Epithelial cell of esophagus (primary cell): Measurements from ENCODE around the gene SEL1L3.

Experiments used
- DNase-seq: peaks from one replicate; pipeline ENCODE4 v3.0.0; 2010; ENCODE audit warnings: low read depth
- H3K4me3 ChIP-seq: 2 replicates; pipeline ENCODE4 v1.5.1; 2011; ENCODE audit warnings: mild to moderate bottlenecking, low read length, control low read depth
- CTCF ChIP-seq: IDR thresholded peaks from 2 replicates; pipeline ENCODE4 v1.5.1; 2011; ENCODE audit warnings: low read depth, mild to moderate bottlenecking, low read length, control low read depth, inconsistent platforms; ENCODE audit not compliant: insufficient read depth; ENCODE audit errors: missing control alignments

The SEL1L3 gene

GRCh38 chr4:25712611-25713010, 150.2 kb downstream of the SEL1L3 start:
- TF ChIP-seq CTCF: no peak
- no peak for DNase-seq
- H3K4me3 ChIP-seq: no peak overlapping the region

- TF ChIP-seq CTCF: no peak
- H3K4me3 ChIP-seq: no peak overlapping the region
- no peak for DNase-seq
These were observed 152.2 kb downstream of the SEL1L3 start for GRCh38 chr4:25710637-25711036.

- H3K4me3 ChIP-seq: no peak overlapping the region
- DNase-seq: no peak
- no peak for TF ChIP-seq CTCF
These were observed 158.3 kb downstream of the SEL1L3 start for GRCh38 chr4:25704516-25704915.

GRCh38 chr4:25703731-25704388, 158.9 kb downstream of the SEL1L3 start:
- DNase-seq: peak; percentile 24

GRCh38 chr4:25702848-25703247, 159.9 kb downstream of the SEL1L3 start:
- TF ChIP-seq CTCF: no peak
- DNase-seq: no peak

More at GRCh38 chr4:25703731-25704388, 158.9 kb downstream of the SEL1L3 start:
- no peak overlapping the region for H3K4me3 ChIP-seq
- no peak for TF ChIP-seq CTCF

GRCh38 chr4:25700661-25701060, 162.1 kb downstream of the SEL1L3 start:
- no peak for DNase-seq
- no peak overlapping the region for H3K4me3 ChIP-seq
- no peak for TF ChIP-seq CTCF

More at GRCh38 chr4:25702848-25703247, 159.9 kb downstream of the SEL1L3 start:
- no peak overlapping the region for H3K4me3 ChIP-seq

- no peak for TF ChIP-seq CTCF
- no peak overlapping the region for H3K4me3 ChIP-seq
- no peak for DNase-seq
These were observed 165.3 kb downstream of the SEL1L3 start for GRCh38 chr4:25697516-25697915.
